GM12891 (cell line): ENCODE measurements around the gene C1orf226.
A peak's percentile ranks its signal among the peaks of the same experiment; 100 is the strongest.

Experiments
- DNase-seq: peaks from one replicate; pipeline ENCODE4 v3.0.0; 2011; ENCODE audit warnings: low spot score; ENCODE audit not compliant: insufficient read length
- FAIRE-seq: peaks from 2 replicates; lab custom pipeline; 2011; peaks lifted over from hg19 to GRCh38; lab: Jason Lieb, UNC
- PAX5 ChIP-seq: IDR thresholded peaks from 2 replicates; pipeline ENCODE4 v1.6.1; 2011; ENCODE audit warnings: low read length, moderate library complexity, mild to moderate bottlenecking; ENCODE audit not compliant: insufficient read depth, severe bottlenecking
- POLR2A ChIP-seq: IDR thresholded peaks from 2 replicates; pipeline ENCODE4 v1.6.1; 2011; ENCODE audit warnings: low read depth, low read length, control low read depth
- POLR2AphosphoS5 ChIP-seq: IDR thresholded peaks from 2 replicates; pipeline ENCODE4 v1.6.1; 2011; ENCODE audit warnings: low read depth, low read length, control low read depth
- POU2F2 ChIP-seq: IDR thresholded peaks from 2 replicates; pipeline ENCODE4 v1.6.1; 2011; ENCODE audit warnings: low read depth, mild to moderate bottlenecking, control low read depth, low read length, moderate library complexity
- SPI1 ChIP-seq: IDR thresholded peaks from 2 replicates; pipeline ENCODE4 v1.6.1; 2011; ENCODE audit warnings: low read depth, low read length, control low read depth
- TAF1 ChIP-seq: IDR thresholded peaks from 2 replicates; pipeline ENCODE4 v1.6.1; 2011; ENCODE audit warnings: low read depth, low read length, control low read depth

C1orf226 gene

DNA sequence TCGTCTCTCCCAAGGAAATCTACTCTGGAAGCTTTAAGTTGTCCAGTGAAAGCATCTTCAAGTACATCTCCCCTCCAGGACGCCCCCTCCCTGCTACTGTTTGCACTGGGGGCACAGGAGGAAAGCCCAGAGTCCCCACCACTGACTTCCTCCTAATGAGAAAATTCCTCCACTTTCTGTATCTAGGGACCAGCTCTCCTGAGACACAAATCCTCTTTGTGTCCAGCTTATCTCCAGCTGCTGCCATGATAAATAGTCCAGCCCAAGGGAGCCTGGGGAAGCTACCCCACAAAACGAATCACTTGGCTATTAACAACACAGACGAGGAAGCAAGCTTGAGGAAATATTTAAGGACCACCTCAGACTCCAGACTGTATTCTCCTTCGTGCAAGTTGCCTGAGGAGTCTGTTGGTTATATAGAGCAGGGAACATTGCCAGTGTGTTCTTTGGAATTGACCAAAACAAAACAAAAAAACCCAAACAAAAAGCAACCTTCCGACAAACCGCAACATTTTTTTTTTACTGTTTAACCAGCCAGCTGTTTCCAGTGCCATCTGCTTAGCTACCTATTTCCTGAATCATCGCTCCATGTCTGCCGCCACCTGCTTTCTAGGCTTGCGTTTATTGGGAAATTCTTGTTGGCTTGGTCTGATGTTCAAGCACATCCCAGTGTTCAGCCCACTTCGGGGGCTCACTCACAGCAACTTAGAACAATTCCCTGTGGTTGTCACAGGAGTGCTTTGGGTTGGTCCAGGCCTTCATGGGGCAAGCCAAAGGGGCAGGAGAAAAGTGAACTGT is 7.7 kb downstream of the C1orf226 start:
- FAIRE-seq (no peak), DNase-seq (no peak)
- TF ChIP-seq POLR2A (no peak), PAX5 (no peak), POLR2AphosphoS5 (no peak), POU2F2 (no peak), TAF1 (no peak), SPI1 (no peak)

DNA sequence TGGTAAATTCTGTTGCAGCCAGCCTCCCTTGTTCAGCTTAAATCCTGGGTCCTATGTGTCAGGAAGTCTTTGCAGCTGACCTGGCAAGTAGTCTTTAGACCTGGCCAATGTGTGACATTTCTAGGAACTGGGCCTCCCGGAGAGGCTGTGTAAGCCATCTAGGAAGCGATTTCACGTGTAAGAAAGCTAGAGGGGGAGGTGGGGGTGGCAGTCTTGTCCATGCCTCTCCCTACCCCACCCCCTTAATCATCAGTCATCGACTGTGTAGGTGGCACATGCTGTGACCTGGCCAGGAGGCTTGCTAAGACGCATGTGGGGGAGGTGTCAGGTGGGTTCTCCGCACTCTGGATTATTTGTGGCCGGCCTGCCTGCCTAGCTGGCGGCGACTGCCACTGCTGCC is 8.4 kb downstream of the C1orf226 start:
- no peak for FAIRE-seq
- TF ChIP-seq POU2F2 (no peak), POLR2A (no peak), SPI1 (no peak), TAF1 (no peak), POLR2AphosphoS5 (no peak), PAX5 (no peak)
- DNase-seq, result no peak

DNA sequence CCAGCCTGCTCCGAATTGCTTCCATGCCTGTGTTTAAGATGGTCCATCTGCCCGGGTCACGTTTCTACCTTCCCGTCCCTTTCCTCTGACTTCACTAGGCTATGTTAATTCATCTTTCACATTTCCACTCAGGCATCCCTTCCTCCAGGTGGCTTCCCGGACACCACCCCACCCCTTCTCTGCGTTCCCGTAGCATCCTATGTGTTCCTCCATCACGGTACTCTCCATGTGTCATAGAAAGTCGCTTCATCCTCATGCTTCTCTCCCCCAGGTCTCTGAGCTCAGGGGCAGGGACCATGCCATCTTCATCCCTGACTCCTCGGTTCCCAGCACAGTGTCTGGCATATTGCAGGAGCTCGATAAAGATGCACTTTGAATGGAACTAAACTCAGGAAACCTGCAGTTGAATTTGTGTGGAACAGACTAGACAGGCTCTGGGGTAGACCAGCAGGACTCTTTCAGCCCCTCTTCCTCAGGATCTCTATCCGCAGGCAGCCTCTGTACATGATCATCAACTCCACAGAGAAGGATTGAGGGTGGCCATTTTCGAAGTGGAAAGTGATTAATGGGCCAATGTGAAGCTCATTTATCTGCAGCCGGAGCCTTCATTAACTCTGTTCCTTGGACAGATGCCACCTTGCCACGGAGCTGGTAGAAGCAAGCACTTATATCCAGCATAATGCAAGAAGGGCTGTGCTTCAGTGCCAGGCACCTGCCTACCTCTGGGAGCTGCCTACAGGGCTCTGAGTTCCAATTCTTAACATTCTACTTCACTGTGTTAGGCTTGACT is 9.1 kb downstream of the C1orf226 start:
- DNase-seq (no peak), FAIRE-seq (no peak)
- no peak for TF ChIP-seq TAF1
- no peak for TF ChIP-seq PAX5
- TF ChIP-seq SPI1, result no peak
- TF ChIP-seq POU2F2, result no peak
- no peak for TF ChIP-seq POLR2A
- TF ChIP-seq POLR2AphosphoS5, result no peak

DNA sequence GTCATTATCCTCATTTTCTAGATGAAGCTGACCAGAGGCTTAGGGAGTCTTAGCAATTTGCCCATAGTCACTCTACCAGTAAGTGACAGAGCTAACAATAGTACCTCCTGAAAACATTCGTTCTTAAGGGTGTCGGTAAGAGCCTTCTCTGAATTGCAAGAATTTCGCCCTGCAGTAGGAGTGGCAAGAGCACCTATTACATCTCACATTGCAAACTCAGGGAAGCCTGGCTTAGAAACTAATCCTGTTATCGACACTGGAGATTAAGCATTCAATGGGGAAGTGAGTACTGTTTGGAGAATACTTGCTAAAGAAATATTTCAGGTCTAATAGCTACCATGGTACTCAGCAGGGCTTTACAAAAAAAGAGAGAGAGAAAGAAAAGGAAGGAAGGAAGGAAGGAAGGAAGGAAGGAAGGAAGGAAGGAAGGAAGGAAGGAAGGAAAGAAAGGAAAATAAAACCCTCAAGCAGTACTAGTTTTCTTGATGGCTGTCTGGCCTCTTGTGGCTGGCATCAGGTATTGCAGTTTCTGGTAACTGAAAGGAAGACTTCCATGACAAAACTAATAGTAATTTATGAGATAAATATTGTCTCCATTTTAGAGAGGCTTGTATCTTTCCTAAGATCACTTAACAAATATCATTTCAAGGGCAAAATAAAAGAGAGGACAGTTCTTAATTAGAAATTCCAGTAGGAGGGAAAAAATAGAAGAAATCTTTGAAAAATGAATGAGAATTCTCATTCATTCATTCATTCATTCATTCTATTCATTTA is 10.4 kb downstream of the C1orf226 start:
- no peak for FAIRE-seq
- TF ChIP-seq SPI1 (peak; percentile 33; the same call in 1 of the 2 replicates), PAX5 (no peak), POLR2A (no peak), TAF1 (no peak), POLR2AphosphoS5 (no peak), POU2F2 (no peak)
- peak; percentile 35 for DNase-seq

DNA sequence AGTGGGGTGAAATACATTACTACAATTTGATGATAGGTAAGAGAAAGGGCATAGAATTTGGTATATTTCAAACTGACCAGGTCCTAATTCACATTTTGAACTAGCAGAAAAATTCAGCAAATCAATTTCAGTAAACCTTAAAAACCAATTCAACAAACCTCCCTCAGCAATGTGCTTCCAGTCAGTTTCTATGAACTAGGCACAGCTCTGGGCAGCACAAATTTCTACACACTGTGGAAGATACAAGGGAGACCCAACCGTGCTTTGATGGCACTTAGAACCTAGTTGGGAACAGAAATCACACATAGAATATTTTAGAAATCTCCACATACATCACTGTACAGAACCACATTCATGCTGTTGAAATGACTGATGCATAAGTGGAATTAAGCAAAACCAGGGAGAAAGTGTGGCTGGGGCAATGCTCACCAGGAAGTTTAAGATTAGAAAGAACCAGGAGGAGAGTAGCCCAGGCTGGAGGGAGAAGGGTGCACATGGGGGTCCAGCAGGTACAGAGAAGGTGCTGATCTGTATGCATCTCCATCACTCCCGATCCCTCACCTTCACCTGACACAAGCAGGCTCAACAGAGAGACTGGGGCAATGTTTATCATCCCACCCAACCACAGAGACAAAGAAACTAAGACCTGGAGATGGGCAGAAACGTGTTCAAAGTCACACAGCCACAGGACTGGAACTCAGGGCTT is 14.8 kb downstream of the C1orf226 start:
- FAIRE-seq, result no peak
- no peak for DNase-seq
- TF ChIP-seq TAF1 (no peak), POLR2AphosphoS5 (no peak), PAX5 (no peak), POU2F2 (no peak), SPI1 (no peak), POLR2A (no peak)

DNA sequence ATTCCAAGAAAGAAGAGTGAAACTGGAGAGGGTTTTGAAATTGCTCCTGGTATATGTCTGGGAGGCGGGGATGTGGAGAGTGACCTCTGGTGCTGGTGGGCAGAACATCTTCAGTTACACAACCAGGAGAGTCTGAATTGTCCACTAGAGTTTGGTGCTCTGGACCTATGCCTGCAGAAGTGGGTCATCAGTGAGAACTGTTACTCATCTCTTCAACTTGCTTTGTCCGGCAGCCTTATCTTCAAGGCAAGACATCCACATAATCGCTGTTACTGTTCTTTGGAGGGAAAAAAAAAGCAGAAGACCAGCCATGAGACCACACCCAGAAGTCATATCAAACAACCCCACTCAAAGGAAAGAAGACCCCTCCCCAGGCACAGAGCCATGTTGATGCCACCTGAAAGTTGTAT is 15.5 kb downstream of the C1orf226 start:
- DNase-seq, result no peak
- no peak for FAIRE-seq

DNA sequence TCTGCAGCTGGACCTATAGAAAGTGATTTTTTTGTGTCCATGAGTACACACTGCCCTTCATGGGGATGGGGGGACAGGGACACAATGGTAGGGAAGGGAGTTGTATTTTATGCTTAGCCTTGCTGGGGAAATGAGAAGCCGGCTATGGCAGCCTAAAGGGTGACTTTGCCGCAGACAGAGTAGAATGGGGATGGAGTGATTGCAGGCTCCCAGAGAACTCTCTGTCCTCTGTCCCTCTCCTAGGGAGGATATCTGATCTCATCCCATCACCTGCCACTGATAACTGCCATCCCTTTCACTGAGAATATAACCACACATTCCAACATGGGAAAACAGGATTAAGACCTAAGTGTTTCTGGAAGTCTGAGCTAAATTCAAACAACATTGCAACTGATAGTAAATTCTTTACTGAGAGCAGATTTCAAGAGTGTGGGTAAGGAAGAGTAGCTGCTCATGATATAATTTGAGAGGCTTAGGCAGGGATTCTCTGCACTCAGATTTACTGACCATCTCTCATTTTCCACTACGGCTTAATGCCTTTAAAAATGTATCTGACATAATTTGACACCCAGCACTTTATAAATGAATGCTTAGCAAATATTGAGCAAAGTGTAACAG is 16.5 kb downstream of the C1orf226 start:
- no peak for TF ChIP-seq POU2F2
- TF ChIP-seq PAX5, result no peak
- TF ChIP-seq TAF1, result no peak
- TF ChIP-seq POLR2A, result no peak
- no peak for TF ChIP-seq POLR2AphosphoS5
- no peak for TF ChIP-seq SPI1
- no peak for FAIRE-seq
- no peak for DNase-seq

More for the DNA sequence above, 15.5 kb downstream of the C1orf226 start:
- TF ChIP-seq POLR2A (no peak), POU2F2 (no peak), PAX5 (no peak), POLR2AphosphoS5 (no peak), TAF1 (no peak), SPI1 (no peak)

DNA sequence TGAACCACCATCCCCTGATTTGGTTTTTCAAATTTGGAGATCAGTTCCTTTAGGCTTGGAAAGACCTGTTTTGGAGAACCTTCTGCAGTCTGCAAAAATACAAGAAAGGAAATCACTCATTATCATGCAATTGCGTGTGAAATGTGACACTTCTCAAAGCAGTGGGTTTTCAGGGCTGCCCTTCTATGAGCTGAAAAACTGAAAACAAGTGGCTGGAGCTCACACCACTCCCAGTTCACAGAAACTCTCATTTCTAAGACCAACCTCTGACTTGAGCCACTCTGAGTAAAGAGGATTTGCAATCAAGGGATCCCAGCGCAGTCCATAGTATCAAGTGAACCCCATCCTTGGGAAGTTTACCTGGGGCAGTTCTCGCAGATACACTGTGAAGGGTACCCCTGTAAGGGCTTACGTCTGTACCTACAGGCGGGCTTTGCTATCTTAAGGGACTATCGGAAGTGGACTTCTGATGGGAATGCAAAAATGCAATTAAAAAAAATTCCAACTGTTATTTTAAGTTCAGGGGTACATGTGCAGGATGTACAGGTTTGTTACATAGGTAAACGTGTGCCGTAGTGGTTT is 17.6 kb downstream of the C1orf226 start:
- no peak for TF ChIP-seq POLR2A
- TF ChIP-seq TAF1, result no peak
- TF ChIP-seq SPI1, result no peak
- no peak for TF ChIP-seq PAX5
- TF ChIP-seq POU2F2, result no peak
- no peak for TF ChIP-seq POLR2AphosphoS5
- no peak for DNase-seq
- FAIRE-seq, result no peak
